ENCODE measurements around the gene SLC66A2.

The SLC66A2 gene

DNA sequence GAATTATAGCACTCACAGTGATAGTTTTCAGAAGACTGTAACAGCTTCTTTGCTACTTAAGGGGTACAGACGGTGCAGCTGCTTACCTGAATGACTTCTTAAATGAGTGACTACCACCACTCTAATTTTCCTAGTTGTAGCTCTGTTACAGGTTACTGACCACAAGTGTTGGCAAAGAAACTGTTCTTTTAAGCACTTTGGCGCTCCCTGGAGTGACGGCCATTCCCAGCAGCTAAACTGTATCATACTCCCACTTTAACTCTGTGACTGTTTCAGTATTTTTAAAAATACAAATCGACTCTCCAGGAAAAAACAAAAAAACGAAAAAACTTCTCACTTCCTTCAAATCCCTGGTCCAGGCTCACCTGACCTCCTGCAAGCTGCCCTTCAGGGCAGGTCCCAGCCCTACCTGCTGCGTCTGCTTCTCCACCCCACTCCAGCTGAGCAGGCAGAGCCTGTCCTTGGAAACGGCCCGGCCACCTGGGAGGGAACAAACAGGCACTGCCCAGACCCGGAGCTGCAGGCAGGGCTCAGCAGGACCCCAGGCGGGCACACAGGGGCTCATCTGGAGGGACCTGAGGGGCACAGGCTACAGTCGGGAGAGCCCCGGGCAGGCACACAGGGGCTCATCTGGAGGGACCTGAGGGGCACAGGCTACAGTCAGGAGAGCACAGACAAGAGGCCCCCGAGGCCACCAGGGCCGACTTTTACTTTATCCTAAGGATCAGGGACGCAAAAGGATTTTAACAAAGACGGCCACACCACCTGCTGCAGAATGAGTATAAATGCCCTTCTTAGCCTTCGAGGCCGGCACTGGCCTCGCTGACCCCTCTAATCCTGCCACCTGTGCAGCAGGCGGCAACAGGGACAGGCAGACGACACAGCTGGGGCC, 24.5 kb downstream of the SLC66A2 start:
- Histone ChIP-seq H3K9me3 (ENCODE audit: control insufficient read depth, low read length) (no peaks in the 10 kb centered on the region), H3K9ac (no peak overlapping the region), H3K27ac (no peak overlapping the region), H3K4me1 (peaks cover 9% of the 10 kb centered on the region), H3K4me2 (ENCODE audit: low read length) (no peak overlapping the region), H3K79me2 (peaks cover 16% of the 10 kb centered on the region), H2AFZ (no peak overlapping the region), H3K27me3 (ENCODE audit: control insufficient read depth, insufficient read depth, low read length) (no peaks in the 10 kb centered on the region), H3K36me3 (ENCODE audit: control insufficient read depth, insufficient read depth, low read length) (no peaks in the 10 kb centered on the region), H3K4me3 (ENCODE audit: low read depth, low read length) (no peak overlapping the region)
- TF ChIP-seq, protein P1, sequence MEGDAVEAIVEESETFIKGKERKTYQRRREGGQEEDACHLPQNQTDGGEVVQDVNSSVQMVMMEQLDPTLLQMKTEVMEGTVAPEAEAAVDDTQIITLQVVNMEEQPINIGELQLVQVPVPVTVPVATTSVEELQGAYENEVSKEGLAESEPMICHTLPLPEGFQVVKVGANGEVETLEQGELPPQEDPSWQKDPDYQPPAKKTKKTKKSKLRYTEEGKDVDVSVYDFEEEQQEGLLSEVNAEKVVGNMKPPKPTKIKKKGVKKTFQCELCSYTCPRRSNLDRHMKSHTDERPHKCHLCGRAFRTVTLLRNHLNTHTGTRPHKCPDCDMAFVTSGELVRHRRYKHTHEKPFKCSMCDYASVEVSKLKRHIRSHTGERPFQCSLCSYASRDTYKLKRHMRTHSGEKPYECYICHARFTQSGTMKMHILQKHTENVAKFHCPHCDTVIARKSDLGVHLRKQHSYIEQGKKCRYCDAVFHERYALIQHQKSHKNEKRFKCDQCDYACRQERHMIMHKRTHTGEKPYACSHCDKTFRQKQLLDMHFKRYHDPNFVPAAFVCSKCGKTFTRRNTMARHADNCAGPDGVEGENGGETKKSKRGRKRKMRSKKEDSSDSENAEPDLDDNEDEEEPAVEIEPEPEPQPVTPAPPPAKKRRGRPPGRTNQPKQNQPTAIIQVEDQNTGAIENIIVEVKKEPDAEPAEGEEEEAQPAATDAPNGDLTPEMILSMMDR (IDR thresholded peaks at IDR 0.05), result no peak

DNA sequence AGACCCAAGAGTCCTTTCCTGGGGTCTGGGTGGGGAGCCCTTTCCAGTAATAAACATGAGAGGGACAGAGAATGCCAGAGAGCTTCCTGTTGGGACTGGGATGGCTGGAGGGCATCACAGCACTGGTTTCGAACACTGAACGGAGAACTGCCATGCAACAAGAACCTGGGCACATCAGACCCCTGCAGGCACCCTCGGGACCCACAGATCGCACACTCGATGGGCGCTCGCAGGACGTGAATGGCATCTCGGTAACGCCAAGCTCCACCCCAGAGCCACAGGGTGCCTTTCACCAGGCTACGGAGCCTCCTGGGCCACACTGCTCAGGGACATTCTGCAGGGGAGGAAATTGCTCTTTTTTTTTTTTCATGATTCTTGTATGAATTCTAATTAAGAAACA, 25.1 kb downstream of the SLC66A2 start:
- Histone ChIP-seq H3K9me3 (ENCODE audit: control insufficient read depth, low read length) (no peaks in the 10 kb centered on the region), H3K4me3 (ENCODE audit: low read depth, low read length) (no peak overlapping the region), H3K4me1 (peaks cover 9% of the 10 kb centered on the region), H2AFZ (no peak overlapping the region), H3K27ac (no peak overlapping the region), H3K36me3 (ENCODE audit: control insufficient read depth, insufficient read depth, low read length) (no peaks in the 10 kb centered on the region), H3K79me2 (peaks cover 14% of the 10 kb centered on the region), H3K4me2 (ENCODE audit: low read length) (no peak overlapping the region), H3K27me3 (ENCODE audit: control insufficient read depth, insufficient read depth, low read length) (no peaks in the 10 kb centered on the region), H3K9ac (no peak overlapping the region)
- TF ChIP-seq, protein P1 (IDR thresholded peaks at IDR 0.05), result no peak

DNA sequence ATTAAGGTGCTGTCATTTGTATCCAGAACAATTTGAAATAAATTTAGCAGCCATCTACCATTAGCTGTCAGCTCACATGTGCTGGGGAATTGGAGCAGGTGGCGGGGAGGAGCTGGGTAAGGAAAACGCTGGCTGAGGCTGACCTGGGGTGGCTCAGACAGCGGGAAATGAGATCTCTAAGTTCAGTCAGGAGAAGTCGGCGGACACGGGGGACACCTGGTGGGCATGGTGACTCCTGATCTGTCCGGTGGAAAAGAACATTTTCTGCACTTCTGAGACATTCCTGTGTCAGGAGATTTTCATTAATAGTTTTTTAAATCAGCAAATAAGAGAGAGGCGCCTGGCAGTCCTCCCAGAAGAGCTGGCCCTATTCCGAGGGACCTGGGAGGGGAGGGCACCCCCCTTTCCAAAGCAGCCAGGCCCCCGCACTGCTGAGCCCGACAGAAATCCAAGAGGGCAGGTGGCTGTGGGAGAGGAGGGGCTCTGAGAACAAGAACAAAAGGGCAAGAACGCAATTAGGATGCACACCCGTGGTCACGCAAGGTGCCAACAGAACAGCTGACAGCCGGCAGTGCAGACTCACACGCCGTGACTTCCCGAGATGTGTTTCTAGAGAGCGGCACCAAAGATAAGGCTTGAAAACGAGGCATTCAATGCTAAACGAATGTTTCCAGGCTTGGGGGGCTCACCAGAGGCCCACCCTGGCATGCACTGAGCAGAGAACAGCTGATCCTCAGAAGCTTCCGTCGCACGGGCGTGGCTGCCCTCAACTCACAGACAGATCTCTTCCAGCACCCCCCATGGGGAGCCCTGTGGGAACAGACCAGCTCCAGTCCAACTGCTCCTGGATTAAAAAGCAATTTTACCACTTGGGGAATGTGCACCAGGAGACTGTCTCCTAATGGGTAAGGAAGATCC, 26.4 kb downstream of the SLC66A2 start:
- Histone ChIP-seq H3K36me3 (ENCODE audit: control insufficient read depth, insufficient read depth, low read length) (no peaks in the 10 kb centered on the region), H3K4me1 (peaks cover 9% of the 10 kb centered on the region), H3K4me2 (ENCODE audit: low read length) (peak overlapping the region; percentile 9), H3K27me3 (ENCODE audit: control insufficient read depth, insufficient read depth, low read length) (no peaks in the 10 kb centered on the region), H3K9ac (no peak overlapping the region), H3K9me3 (ENCODE audit: control insufficient read depth, low read length) (no peaks in the 10 kb centered on the region), H3K4me3 (ENCODE audit: low read depth, low read length) (peak overlapping the region; percentile 29), H3K79me2 (peaks cover 14% of the 10 kb centered on the region), H2AFZ (peak overlapping the region; percentile 7), H3K27ac (peak overlapping the region; percentile 67)
- TF ChIP-seq, protein P1 (IDR thresholded peaks at IDR 0.05), result peak; percentile 61

DNA sequence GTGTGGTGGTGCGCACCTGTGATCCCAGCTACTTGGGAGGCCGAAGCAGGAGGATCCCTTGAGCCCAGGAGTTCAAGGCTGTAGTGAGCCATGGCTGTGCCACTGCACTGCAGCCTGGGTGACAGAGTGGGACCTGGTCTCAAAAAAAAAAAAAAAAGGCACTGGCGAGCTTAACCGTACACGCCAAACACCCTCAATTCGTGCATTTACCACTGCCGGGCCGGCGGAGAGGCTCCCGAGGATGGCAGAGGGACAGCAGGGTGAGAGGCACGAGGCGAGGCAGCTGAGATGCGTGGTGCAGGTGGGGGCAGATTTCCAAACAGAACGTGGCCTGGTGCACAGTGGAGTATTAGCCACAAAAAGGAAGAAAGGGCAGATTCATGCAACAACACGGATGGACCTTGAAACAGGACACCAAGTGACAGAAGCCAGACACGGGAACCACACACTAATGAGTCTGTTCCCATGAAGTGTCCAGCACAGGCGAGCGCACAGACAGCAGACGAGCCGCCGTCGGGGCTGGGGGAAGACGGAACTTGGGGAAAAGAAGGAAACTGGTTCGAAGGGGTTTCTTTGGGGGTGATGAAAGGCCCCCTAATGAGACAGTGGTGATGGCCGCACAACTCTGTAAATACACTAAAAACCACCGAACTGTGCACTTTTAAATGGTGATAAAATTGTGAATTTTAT, 27.4 kb downstream of the SLC66A2 start:
- Histone ChIP-seq H3K9ac (no peak overlapping the region), H3K9me3 (ENCODE audit: control insufficient read depth, low read length) (no peaks in the 10 kb centered on the region), H3K4me2 (ENCODE audit: low read length) (peak overlapping the region; percentile 9), H3K36me3 (ENCODE audit: control insufficient read depth, insufficient read depth, low read length) (no peaks in the 10 kb centered on the region), H2AFZ (no peak overlapping the region), H3K27me3 (ENCODE audit: control insufficient read depth, insufficient read depth, low read length) (no peaks in the 10 kb centered on the region), H3K79me2 (peaks cover 13% of the 10 kb centered on the region), H3K4me1 (peaks cover 9% of the 10 kb centered on the region), H3K4me3 (ENCODE audit: low read depth, low read length) (peak overlapping the region; percentile 29), H3K27ac (peak overlapping the region; percentile 67)
- TF ChIP-seq, protein P1 (IDR thresholded peaks at IDR 0.05), result no peak

Measured in parathyroid adenoma (tissue), 2 donors.